A673 (cell line): ENCODE measurements around the gene HOMER2. TPM values are rescaled to one million over a fixed set of nuclear protein-coding genes. Genes with fewer than 3 reads are reported as not detected.

Source experiments
- BruUV-seq: library from RNA; stranded (reverse); fragments of 400-500 nt; replicated peaks from 2 replicates; lab custom pipeline; 2021; lab: Mats Ljungman, UMichigan
- CTCF ChIA-PET: fragments of 300-600 bp; sonication (Branson Sonifier 250); formaldehyde crosslinking; loops from one replicate; lab custom pipeline; 2022; ENCODE audit warnings: antibody characterized with exemption; lab: Charles Lee
- POLR2A ChIA-PET: fragments of 300-600 bp; sonication (Branson Sonifier 250); formaldehyde crosslinking; loops from one replicate; lab custom pipeline; 2022; ENCODE audit warnings: antibody characterized with exemption; ENCODE audit not compliant: low non-redundant PET; lab: Charles Lee
- DNase-seq: peaks from one replicate; pipeline ENCODE4 v3.0.0-alpha.2; 2015; ENCODE audit warnings: low spot score
- H3K27ac ChIP-seq: fragments of 200-600 bp; sonication (generic); 2 replicates; pipeline ENCODE4 v1.5.1; 2016; ENCODE audit warnings: mixed run types, low read depth, mild to moderate bottlenecking, mixed read lengths, antibody characterized with exemption, low read length; ENCODE audit not compliant: poor library complexity, severe bottlenecking
- H3K27me3 ChIP-seq: fragments of 200-600 bp; sonication (generic); replicated peaks from 2 replicates; pipeline ENCODE4 v1.6.1; 2017; ENCODE audit warnings: mixed run types, low read depth, mild to moderate bottlenecking, mixed read lengths, antibody characterized with exemption, low read length; ENCODE audit not compliant: insufficient read depth, poor library complexity
- H3K36me3 ChIP-seq: fragments of 200-600 bp; sonication (generic); 2 replicates; pipeline ENCODE4 v1.6.1; 2016; ENCODE audit warnings: mixed run types, mild to moderate bottlenecking, mixed read lengths, antibody characterized with exemption, low read length; ENCODE audit not compliant: insufficient read depth, poor library complexity, severe bottlenecking
- H3K4me1 ChIP-seq: fragments of 200-600 bp; sonication (generic); 2 replicates; pipeline ENCODE4 v1.6.1; 2017; ENCODE audit warnings: mixed run types, mild to moderate bottlenecking, mixed read lengths, antibody characterized with exemption, low read length; ENCODE audit not compliant: insufficient read depth, poor library complexity, severe bottlenecking
- H3K4me3 ChIP-seq: fragments of 200-600 bp; sonication (generic); 2 replicates; pipeline ENCODE4 v1.5.1; 2016; ENCODE audit warnings: low read depth, mixed run types, mild to moderate bottlenecking, mixed read lengths, low read length; ENCODE audit not compliant: poor library complexity, severe bottlenecking
- H3K9me3 ChIP-seq: fragments of 200-600 bp; sonication (generic); 2 replicates; pipeline ENCODE4 v1.6.1; 2016; ENCODE audit warnings: mixed run types, low read depth, mild to moderate bottlenecking, mixed read lengths, antibody characterized with exemption, low read length; ENCODE audit not compliant: poor library complexity, severe bottlenecking
- CTCF ChIP-seq: fragments of 300-800, 200-600 bp; sonication (generic); conservative IDR thresholded peaks from 2 replicates; pipeline ENCODE4 v1.5.1; 2017; ENCODE audit warnings: low read depth, mild to moderate bottlenecking, antibody characterized with exemption, low read length, moderate library complexity, mixed read lengths
- EZH2 ChIP-seq: fragments of 200-600 bp; sonication (generic); IDR thresholded peaks from 2 replicates; pipeline ENCODE4 v1.6.1; 2017; ENCODE audit warnings: borderline replicate concordance, low read depth, mild to moderate bottlenecking, mixed read lengths, antibody characterized with exemption, low read length; ENCODE audit not compliant: poor library complexity, severe bottlenecking
- intact Hi-C: fragments of 100-400 bp; cut with micrococcal nuclease; formaldehyde crosslinking; loops from one replicate; pipeline ENCODE4 v1.10.0; 2022; ENCODE audit not compliant: unreplicated experiment
- total RNA-seq: library from RNA; stranded (reverse); gene quantifications from 2 replicates; pipeline ENCODE4 v1.2.3, GENCODE V29; 2021

HOMER2 gene
- total RNA-seq, 1 experiment from 2014 or later, result 6.7 TPM

DNA sequence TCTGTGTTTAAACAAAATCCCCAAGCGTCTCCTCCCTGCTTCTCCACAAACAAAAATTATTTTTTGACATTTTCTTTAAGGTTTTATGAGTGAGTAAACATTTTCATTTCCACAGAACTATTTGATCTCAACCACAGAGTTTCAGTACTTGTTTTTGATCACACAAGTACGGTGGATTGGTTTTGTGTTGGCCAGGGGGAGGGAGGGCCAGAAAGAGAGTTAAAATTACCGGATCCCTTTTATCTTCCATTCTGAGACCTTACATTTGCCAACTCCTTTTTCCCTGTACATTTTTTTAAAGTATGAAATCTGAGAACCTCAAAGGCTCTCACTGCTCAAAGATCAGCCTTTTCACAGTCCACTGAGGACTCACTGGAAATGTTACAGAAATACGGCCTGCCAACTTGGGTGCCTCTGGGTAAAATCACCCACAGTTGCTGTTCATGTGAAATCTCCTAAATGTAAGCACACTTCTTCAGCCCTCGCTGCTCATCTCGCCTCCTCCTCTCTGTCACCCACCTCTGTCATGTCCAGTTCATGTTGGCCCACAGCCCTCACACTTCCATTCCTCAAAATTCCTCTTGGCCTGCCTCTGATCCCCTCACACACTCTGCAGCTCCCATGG is 1.7 kb downstream of the HOMER2 start:
- intact Hi-C loops, result no loop called here
- H3K9me3 ChIP-seq, result no peaks in the 10 kb centered on the region
- no peak for DNase-seq
- H3K4me1 ChIP-seq, result no peaks in the 10 kb centered on the region
- no peak overlapping the region for H3K27ac ChIP-seq
- H3K27me3 ChIP-seq, result peaks cover 31% of the 10 kb centered on the region
- ChIA-PET CTCF (no interaction called here), POLR2A (no interaction called here)
- no peaks in the 10 kb centered on the region for H3K36me3 ChIP-seq
- no peak overlapping the region for H3K4me3 ChIP-seq
- no TSS peak for BruUV-seq
- TF ChIP-seq CTCF, result no peak
- TF ChIP-seq EZH2, result no peak

- intact Hi-C loops, result no loop called here
- DNase-seq, result no peak
- Histone ChIP-seq H3K4me3 (no peak overlapping the region), H3K27ac (no peak overlapping the region), H3K27me3 (peaks cover 31% of the 10 kb centered on the region), H3K4me1 (no peaks in the 10 kb centered on the region), H3K36me3 (no peaks in the 10 kb centered on the region), H3K9me3 (no peaks in the 10 kb centered on the region)
- ChIA-PET CTCF (no interaction called here), POLR2A (no interaction called here)
- no TSS peak for BruUV-seq
- TF ChIP-seq CTCF (no peak), EZH2 (no peak)
Measured at GRCh38 chr15:82950295-82950694, 2.2 kb downstream of the HOMER2 start.

DNA sequence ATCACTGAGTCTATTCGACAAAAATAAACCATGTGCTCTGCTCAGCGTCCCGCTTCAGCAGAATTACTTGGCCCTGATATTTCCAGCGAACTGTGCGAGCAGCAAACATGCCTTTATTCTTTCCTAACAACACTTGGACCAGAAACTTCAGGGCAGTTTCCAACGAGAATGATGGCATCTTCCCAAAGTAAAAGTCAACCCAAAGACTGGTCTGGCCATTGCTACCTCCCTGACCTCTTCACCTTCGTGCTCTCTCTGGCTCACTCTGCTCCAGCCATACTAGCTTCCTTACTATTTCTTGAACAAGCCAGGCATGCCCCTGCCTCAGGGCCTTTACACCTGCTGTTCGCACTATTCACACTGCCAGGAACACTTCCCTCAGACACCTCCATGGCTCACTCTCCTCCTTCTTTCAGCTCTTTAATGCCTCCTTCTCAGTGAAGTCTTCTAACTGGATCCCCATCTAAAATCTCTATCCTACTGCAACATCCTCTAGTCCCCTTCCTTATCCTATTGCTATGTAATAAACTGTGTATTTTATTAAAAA is 6.3 kb downstream of the HOMER2 start:
- Histone ChIP-seq H3K27ac (no peak overlapping the region), H3K27me3 (peaks cover 34% of the 10 kb centered on the region), H3K9me3 (no peaks in the 10 kb centered on the region), H3K4me1 (no peaks in the 10 kb centered on the region), H3K36me3 (no peaks in the 10 kb centered on the region), H3K4me3 (no peak overlapping the region)
- intact Hi-C loops, result no loop called here
- no peak for DNase-seq
- ChIA-PET CTCF (no interaction called here), POLR2A (no interaction called here)
- TF ChIP-seq CTCF, result no peak
- no peak for TF ChIP-seq EZH2
- BruUV-seq, result no TSS peak
